Stimulated activated naive CD4-positive, alpha-beta T cell treated with Interleukin-2 at 50 U/mL for 16 hours (primary cell): ENCODE results near the gene FRMD3.
"Not testable (repeated sequence)": the region's sequence is repeated elsewhere in the genome, so short reads cannot be mapped to it uniquely, and the experiment has no call there.

Experiments used
- DNase-seq: peaks from one replicate; lab custom pipeline; 2025; lab: John Stamatoyannopoulos, UW

Gene FRMD3

GRCh38 chr9:83523684-83524083 lies 14.5 kb downstream of the FRMD3 start:
- no peak for DNase-seq

DNA sequence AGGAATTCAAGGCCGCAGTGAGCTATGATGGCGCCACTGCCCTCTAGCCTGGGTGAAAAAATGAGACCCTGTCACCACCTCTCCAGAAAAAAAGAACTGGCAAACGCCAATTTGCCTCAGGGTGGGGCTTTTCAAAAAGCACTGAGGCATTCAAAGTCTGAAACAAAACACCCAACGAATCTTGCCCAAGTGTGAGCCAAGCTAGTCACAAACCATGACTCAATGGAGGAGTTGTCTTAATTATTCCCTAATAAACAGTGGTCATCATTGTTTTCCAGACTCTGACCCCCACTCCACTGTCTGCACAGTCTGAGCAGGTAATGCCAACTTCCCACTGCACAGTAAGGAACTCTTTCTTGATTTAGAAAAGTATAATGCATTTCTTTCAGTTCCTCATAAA lies 16.8 kb downstream of the FRMD3 start:
- DNase-seq, result no peak

DNA sequence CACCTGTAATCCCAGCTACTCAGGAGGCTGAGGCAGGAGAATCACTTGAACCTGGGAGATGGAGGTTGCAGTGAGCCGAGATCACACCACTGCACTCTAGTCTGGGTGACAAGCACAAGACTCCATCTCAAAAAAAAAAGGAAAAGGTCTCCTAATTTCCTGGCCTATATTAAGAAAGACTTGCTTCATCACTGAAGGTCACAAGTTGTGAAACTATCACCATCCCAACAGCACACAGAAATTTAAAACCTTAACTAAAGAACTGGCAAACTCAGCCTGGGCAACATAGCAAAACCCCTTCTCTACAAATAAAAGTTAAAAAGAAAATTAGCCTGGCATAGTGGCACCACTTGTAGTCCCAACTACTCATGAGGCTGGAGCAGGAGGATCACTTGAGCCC lies 17.2 kb downstream of the FRMD3 start:
- DNase-seq, result no peak

- DNase-seq, result no peak
Observed at GRCh38 chr9:83520292-83520691, 17.9 kb downstream of the FRMD3 start.

DNA sequence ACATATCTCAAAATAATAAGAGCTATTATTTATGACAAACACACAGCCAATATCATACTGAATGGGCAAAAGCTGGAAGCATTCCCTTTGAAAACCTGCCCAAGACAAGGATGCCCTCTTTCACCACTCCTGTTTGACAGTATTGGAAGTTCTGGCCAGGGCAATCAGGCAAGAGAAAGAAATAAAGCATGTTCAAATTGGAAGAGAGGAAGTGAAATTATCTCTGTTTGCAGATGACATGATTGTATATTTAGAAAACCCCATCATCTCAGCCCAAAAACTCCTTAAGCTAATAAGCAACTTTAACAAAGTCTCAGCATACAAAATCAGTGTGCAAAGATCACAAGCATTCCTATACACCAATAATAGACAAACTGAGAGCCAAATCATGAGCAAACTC lies 20.2 kb downstream of the FRMD3 start:
- not testable (repeated sequence) for DNase-seq

- no peak for DNase-seq
Observed at GRCh38 chr9:83514767-83515166, 23.4 kb downstream of the FRMD3 start.

DNA sequence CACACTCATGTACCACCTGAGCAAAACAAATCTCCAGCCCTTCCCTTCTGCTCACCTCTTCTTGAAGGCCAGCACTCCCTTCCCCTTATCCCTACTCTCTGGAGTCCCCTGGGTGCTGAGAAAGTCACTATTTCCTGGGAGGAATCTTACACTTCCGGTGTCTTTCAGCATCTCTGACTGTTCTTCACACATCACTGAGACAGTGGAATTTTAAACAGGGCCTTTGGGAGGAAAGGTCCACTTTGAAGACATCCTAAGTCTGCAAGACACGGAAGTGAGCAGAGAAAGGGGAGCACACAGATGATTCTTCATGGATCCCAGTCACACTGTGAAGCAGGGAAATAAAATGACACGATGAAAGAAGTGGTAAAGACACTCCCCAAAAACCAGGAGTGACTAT lies 25.6 kb downstream of the FRMD3 start:
- no peak for DNase-seq

- DNase-seq, result no peak
Observed at GRCh38 chr9:83511051-83511450, 27.1 kb downstream of the FRMD3 start.

DNA sequence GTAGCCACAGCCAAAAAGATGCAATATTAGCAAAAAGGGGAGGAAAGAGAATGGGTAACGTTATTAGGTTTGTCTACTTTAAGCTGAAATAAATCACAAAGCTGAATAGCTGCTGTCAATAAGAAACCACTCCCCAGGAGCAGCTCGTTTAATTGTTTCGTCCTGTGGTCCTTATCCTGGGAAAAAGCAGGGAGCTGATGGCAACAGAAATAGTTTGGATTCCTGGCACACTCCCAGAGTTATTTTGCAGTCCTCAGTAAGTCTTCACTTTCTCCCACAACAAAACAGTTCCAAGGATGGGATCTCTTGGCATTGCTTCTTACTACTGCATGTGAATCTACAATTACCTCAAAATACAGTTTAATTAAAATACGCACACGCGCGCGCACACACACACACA lies 28.8 kb downstream of the FRMD3 start:
- no peak for DNase-seq

- no peak for DNase-seq
Observed at GRCh38 chr9:83508067-83508466, 30.1 kb downstream of the FRMD3 start.

DNA sequence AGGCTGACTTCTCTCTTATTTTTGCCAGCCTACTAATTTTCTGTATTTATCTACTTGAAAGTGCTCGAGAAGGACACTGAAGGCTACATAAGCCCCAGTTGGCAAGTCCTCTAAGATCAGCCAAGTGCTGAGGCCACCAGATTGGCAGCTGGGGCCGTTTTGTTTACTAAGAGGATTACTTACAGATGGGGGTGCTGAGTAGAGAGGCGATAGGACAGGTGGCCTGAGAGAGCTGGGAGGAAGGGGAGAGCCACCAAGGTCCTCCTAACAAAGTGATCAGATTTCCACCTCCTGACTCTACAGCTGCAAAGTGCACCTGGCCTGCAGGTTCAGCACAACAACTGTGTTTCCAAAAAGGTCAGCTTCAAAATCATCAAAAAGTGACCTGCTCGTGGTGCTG lies 32.9 kb downstream of the FRMD3 start:
- no peak for DNase-seq

DNA sequence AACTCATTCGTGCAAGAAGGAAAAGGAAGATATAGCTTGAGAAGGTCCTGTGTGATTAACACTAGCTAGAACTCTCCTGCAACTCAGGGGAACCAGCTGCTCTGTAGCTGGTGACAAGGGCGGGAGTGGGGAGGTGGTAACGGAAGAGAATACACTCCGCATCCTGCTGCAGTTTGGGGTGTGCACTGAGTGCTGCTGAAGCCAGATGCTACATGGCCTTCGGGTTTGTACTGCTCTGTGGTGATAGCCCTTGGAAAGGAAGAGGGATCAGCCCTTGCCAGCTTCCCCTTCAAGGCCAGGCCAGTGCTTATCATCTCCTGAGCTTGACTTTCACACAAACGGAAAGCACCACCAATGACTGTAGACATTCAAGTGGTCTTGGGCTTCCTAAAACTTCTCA lies 34.3 kb downstream of the FRMD3 start:
- no peak for DNase-seq

- DNase-seq, result no peak
Observed at GRCh38 chr9:83501565-83501964, 36.6 kb downstream of the FRMD3 start.

DNA sequence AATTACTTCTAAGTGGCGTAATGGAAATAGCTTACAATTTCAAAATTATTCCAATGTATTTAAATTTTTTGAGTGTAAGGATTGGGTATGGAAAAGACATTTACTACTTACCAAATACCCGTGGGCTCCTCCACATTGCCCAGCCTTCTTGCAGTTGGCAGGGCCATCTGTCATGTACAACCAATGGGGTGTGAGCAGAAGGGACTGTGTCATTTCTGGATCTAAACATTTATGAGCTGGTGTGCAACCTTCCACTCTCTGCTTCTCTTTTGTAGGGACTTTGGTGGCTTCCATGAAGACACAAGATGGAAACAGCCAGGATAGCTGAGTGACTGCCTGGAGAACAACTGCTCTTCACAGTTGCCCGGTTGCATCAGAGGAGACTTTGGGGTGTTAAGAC lies 40.8 kb downstream of the FRMD3 start:
- DNase-seq, result no peak

DNA sequence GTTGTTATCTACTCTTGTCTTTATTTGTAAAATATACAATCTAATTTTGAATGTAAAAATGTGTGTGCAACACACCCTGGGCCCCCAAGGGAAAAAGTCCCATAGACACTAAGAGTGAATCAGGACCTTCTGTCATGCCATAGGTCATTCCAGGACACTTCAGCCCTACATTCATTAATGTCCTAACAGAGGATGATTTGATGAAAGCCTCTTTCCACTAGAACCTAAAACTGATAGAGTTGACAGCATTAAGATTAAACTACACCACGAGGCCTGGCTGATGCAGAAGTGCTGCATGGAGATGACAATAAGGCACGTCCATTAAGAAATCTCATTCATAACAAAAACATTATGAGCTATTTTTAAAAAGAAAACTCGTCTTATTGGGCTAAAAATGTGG lies 46.2 kb downstream of the FRMD3 start:
- DNase-seq, result no peak

- DNase-seq, result no peak
Observed at GRCh38 chr9:83491413-83491812, 46.8 kb downstream of the FRMD3 start.

DNA sequence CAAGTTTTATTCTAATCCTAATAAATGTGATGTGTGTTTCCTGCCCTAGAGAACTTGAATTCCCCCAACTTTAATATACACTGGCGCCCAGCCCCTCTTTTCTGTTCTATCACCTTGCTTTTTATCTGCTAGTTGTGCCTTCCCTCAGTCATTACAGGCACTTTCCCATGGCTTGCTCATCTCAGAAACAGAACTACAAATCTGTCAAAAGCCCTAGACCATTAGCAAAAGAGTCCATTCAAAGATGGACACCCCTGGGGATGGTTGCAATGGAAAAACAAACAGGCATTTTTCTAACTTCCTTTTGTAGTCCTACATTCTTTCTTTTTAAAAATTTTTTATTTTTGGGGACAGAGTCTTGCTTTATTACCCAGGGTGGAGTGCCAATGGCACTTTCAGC lies 48.2 kb downstream of the FRMD3 start:
- DNase-seq, result no peak

DNA sequence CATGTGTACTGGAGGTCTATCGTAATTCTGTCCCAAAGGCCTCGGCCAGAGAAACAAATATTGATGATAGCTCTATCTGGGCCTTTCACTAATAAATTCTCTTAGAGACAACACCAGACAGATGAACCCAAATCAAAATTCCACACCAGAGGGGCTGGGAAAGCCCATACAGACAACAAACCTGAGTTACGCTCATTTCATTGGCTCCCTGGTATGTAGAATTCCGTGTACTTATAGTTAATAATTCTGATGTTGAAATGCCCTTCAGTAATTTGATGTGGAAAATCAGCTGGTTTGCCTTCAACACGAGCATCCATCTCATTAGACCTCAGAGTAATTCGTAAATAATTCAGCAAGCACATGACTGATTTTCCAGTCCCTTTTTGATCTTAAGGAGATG lies 53.2 kb downstream of the FRMD3 start:
- DNase-seq, result no peak

GRCh38 chr9:83483223-83483622 lies 55.0 kb downstream of the FRMD3 start:
- DNase-seq, result no peak

DNA sequence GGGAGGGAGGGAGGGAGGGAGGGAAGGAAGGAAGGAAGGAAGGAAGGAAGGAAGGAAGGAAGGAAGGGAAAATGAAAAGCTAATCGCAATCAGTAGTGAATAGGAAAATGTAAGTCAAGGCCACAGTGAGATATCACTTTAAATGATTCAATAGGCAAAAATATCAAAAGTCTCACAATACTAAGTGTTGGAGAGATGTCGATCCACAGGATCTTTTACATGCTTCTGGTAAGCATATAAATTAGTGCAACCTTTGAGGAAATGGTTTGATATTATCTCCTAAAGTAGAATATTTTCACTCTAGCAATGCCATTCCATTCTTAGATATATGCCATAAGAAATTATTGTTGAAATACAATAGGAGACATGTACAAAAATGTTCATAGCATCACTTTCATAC lies 58.4 kb downstream of the FRMD3 start:
- DNase-seq, result no peak

- no peak for DNase-seq
Observed at GRCh38 chr9:83477571-83477970, 60.6 kb downstream of the FRMD3 start.

DNA sequence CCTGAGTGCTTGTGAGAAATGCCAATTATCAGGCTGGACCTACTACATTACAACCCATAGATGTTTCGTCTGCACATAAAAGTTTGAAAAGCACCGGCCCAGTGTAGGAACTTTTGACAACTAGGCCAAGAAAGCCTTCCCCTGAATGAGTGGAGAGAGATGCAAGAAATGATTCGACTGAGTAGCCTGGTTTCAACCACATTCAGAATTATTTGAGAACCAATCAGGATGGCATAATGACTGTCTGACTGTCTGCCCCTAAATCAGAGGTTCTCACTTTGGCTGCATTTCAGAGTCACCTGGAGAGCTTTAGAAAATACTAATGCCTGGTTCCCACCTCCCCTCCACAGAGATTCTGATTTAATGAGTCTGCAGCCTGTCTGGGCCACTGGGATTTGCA lies 61.1 kb downstream of the FRMD3 start:
- DNase-seq, result no peak

DNA sequence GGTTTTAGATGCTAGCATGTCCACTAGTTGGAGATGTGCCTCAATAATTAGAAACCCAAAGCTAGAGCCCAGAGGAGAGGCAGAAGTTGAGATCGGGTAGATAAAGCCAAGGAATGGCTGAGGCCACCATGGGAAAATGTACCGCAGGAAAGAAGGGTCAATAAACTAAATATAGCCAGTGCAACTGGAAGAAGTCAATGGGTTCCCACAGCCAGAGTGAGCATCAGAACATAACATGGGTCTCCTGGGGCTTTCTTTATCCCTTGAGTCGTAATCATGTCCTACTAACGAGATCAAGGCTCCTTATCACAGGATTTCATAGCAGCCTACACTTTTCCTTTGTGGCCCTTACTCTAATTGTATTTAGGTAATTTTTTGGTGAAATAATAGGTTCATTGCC lies 61.7 kb downstream of the FRMD3 start:
- DNase-seq, result no peak

- no peak for DNase-seq
Observed at GRCh38 chr9:83475741-83476140, 62.5 kb downstream of the FRMD3 start.

GRCh38 chr9:83474631-83475030 lies 63.6 kb downstream of the FRMD3 start:
- no peak for DNase-seq
